Fibroblast of villous mesenchyme (primary cell): ENCODE measurements around the gene MDFIC2. TPM values are rescaled to one million over a fixed set of nuclear protein-coding genes. Genes with fewer than 3 reads are reported as not detected.
"Not testable (repeated sequence)": the region's sequence is repeated elsewhere in the genome, so short reads cannot be mapped to it uniquely, and the experiment has no call there.

Source experiments
- DNase-seq: peaks from one replicate; pipeline ENCODE4 v3.0.0-alpha.2; 2010; ENCODE audit warnings: low read depth
- H3K4me3 ChIP-seq: 2 replicates; pipeline ENCODE4 v1.5.1; 2011; ENCODE audit warnings: low read depth, mild to moderate bottlenecking, low read length
- total RNA-seq: library from RNA; depleted of rRNA; stranded (reverse); fragments of >200 nt; gene quantifications from 2 replicates; pipeline ENCODE4 v1.2.3, GENCODE V29; 2012
- TF ChIP-seq, protein P1 (sequence below): IDR thresholded peaks from 2 replicates; pipeline ENCODE4 v1.5.1; 2012; ENCODE audit warnings: low read depth, mild to moderate bottlenecking, low read length; ENCODE audit not compliant: insufficient read depth

MDFIC2 gene
- total RNA-seq, 1 donor: not detected

DNA sequence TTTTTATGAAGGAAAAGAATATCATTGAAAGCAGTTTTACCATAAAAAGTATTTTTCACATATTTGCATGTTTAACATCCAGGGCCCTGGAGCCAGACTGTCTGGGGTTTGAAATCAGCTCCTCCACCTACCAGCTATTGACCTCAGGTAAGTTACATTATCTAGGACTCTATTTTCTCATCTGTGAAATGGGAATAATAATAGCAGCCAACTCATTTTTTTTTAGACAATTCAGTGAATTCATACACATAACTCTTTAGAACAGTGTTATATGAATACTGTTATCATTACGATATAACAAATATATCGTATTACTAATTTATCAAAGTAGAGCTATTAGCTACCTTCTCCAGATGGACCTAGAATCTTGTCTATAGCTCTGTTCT, 21.3 kb downstream of the MDFIC2 start:
- no peak overlapping the region for H3K4me3 ChIP-seq
- TF ChIP-seq, protein P1, sequence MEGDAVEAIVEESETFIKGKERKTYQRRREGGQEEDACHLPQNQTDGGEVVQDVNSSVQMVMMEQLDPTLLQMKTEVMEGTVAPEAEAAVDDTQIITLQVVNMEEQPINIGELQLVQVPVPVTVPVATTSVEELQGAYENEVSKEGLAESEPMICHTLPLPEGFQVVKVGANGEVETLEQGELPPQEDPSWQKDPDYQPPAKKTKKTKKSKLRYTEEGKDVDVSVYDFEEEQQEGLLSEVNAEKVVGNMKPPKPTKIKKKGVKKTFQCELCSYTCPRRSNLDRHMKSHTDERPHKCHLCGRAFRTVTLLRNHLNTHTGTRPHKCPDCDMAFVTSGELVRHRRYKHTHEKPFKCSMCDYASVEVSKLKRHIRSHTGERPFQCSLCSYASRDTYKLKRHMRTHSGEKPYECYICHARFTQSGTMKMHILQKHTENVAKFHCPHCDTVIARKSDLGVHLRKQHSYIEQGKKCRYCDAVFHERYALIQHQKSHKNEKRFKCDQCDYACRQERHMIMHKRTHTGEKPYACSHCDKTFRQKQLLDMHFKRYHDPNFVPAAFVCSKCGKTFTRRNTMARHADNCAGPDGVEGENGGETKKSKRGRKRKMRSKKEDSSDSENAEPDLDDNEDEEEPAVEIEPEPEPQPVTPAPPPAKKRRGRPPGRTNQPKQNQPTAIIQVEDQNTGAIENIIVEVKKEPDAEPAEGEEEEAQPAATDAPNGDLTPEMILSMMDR: no peak
- DNase-seq: no peak

DNA sequence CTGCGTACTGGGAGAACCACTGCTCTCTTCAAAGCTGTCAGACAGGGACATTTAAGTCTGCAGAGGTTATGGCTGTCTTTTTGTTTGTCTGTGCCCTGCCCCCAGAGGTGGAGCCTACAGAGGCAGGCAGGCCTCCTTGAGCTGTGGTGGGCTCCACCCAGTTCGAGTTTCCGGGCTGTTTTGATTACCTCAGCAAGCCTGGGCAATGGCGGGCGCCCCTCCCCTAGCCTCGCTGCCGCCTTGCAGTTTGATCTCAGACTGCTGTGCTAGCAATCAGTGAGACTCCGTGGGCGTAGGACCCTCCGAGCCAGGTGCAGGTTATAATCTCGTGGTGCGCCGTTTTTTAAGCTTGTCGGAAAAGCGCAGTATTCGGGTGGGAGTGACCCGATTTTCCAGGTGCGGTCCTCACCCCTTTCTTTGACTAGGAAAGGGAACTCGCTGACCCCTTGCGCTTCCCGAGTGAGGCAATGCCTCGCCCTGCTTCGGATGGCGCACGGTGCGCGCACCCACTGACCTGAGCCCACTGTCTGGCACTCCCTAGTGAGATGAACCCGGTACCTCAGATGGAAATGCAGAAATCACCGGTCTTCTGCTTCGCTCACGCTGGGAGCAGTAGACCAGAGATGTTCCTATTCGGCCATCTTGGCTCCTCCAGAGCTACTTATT, 21.9 kb downstream of the MDFIC2 start:
- DNase-seq, H3K4me3 ChIP-seq: not testable (repeated sequence)

DNA sequence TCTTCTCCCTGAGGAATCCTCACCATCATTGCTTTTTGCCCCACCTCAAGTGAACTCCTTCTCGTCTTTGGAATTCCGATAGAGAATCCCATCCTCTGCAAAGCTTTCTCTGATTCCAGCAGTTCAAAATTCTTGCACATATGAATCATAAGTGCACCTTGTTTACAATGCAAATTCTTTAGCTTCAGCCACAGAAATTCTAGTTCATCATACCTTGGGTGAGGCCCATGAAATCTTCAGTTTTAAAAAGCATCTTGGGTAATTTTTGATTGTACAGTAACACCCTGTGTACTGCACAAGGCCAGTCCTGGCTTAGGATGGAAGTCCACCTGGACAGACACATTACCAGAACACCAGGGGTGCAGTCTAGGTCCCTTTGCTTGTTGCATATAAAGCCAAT, 30.8 kb downstream of the MDFIC2 start:
- TF ChIP-seq, protein P1: no peak
- no peak overlapping the region for H3K4me3 ChIP-seq
- no peak for DNase-seq

DNA sequence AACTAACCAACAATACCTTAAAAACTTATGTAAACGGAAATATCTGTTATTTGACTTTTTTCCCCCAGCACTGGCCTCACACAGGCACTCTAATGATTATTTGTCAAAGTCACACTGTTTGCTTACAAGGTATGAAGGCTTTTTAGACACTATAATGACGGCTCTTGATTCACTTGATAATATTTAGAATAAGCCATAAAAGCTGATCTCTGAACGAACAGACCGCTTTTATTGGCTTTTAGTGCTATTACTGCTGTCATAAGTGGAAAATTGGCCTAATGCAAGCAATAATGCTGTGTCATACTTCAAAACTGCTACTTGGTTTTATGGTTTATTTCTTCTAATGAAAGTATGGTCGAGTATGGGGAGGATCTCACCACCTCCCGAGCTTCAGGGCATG, 35.1 kb downstream of the MDFIC2 start:
- TF ChIP-seq, protein P1: no peak

DNA sequence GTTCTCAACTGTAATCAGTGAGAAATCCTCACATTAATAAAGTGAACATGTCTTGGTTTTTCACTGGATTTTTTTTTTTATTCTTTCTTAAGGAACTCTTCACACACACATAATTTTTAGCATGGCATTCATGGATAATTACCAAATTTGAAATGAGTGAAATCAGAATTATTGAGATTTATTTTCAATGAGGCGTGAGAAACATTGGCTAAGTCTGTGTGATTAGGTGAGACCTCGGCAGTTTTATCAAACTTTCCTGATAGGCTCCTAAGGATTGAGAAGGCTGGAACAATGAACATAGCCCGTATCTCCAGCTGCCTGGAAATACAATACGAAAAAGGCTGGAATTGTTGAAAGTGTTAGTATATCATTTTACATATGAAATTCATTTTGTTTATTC, 35.5 kb downstream of the MDFIC2 start:
- H3K4me3 ChIP-seq: no peak overlapping the region
- TF ChIP-seq, protein P1: no peak
- no peak for DNase-seq

More for the DNA sequence above, 35.1 kb downstream of the MDFIC2 start:
- no peak for DNase-seq
- no peak overlapping the region for H3K4me3 ChIP-seq

DNA sequence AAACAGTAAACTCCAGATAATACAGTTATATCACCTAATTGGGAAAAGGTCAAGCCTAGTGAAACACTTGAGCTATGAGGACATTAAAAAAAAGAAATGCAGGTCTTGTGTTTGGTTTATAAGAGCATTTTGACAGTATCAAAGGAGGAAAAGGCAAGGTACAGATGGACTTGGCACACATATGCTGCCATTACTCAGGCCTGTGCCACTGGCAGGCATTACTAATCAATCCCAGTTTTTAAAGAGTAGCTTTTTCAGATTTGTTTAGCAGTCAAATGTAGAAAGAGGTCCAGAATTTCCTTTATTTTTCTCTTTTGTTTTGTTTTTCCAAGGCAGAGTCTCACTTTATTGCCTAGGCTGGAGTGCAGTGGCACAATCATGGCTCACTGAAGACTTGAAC, 38.9 kb downstream of the MDFIC2 start:
- no peak for DNase-seq
- TF ChIP-seq, protein P1: no peak
- no peak overlapping the region for H3K4me3 ChIP-seq

DNA sequence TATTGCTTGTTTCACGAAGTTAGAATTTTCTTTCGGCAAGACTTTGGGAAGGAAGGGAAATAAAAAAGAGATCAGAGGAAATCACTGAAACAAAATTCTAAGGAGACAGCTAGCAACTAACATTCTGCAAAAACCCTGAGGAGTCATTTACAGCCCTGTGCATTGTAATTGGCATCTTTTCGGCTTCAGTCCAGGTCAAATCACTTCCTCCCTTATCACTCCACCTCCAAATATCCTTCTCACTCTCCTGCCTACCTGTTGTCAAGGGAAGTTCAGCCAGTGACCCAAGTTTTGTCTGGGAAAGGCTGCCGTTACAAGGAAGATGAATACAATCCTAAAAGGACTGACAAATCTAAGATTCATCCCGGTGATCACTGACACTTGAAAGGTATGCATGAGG, 39.6 kb downstream of the MDFIC2 start:
- H3K4me3 ChIP-seq: no peak overlapping the region
- no peak for DNase-seq
- TF ChIP-seq, protein P1: no peak
